ENCODE data around the gene CDCA4.
"Not testable (repeated sequence)": the region's sequence is repeated elsewhere in the genome, so short reads cannot be mapped to it uniquely, and the experiment has no call there.

The CDCA4 gene

DNA sequence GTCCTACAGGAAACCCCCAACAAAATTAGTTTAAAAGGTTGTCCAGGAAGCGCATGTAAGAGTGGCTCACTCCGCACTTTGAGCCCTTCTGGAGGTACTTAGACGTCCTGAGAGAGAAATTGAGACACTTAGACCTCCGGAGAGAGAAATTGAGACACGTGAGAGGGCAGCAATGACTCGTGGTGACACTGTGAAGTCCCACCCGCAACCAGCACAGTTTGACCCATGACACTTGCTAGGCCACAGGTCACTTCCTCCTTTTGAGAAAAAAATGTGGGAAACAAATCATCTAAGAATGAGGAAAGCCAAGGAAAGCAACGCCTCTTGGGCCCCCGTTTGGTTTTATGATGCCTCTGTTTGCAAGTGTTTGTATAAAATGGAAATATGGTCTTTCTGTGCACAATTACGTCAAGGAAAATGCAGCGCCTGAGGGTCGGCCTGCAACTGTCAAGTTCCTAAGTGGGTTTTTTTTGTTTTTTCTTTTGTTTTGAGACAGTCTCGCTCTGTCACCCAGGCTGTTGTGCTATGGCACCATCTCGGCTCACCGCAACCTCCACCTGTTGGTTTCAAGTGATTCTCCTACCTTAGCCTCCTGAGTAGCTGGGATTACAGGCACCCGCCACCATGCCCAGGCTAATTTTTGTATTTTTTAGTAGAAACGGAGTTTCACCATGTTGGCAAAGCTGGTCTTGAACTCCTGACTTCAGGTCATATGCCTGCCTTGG lies 13.6 kb upstream of the CDCA4 start:
- DNase-seq, result no peak

DNA sequence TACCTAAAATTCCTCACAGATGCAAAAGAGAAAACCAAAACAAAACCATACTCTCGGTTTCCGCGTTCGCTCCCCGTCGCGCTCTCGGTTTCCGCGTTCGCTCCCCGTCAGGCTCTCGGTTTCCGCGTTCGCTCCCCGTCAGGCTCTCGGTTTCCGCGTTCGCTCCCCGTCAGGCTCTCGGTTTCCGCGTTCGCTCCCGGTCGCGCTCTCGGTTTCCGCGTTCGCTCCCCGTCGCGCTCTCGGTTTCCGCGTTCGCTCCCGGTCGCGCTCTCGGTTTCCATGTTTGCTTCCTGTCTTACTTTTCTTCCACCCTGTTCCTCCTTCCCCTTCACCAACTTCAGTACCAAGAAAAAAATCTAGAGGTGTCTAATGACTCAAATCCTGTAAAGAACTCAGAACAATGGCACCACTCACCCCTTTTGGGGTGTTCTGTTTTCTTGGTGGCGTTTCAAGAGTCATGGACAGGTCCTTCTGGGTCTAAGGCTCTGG lies 12.6 kb upstream of the CDCA4 start:
- not testable (repeated sequence) for DNase-seq

DNA sequence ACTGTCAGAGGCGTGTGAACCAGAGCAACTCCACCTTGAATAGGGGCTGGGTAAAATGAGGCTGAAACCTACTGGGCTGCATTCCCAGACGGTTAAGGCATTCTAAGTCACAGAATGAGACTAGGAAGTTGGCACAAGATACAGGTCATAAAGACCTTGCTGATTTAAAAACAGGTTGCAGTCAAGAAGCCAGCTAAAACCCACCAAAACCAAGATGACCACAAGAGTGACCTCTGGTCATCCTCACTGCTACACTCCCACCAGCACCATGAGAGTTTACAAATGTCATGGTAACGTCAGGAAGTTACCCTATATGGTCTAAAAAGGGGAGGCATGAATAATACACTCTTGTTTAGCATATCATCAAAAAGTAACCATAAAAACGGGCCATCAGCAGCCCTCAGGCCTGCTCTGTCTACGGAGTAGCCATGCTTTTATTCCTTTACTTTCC lies 11.6 kb upstream of the CDCA4 start:
- not testable (repeated sequence) for DNase-seq

DNA sequence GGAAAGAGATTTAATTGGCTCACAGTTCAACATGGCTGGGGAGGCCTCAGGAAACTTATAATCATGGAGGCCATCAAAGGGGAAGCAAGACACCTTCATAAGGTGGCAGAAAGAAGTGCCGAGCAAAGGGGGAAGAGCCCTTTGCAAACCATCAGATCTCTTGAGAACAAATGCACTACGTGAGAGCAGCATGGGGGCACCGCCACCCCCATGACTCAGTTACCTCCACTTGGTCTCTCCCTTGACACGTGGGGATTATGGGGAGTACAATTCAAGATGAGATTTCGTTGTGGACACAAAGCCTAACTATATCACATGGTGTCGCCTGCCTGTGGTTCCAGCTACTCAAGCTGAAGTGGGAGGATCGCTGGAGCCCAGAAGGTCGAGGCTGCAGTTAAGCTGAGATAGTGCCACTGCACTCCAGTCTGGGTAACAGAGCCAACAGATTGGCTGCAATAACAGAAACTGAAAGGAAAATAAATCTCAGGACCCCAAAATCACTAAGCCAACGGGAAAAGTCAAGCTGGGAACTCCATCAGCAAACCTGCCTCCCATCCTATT lies 10.0 kb upstream of the CDCA4 start:
- no peak for DNase-seq

DNA sequence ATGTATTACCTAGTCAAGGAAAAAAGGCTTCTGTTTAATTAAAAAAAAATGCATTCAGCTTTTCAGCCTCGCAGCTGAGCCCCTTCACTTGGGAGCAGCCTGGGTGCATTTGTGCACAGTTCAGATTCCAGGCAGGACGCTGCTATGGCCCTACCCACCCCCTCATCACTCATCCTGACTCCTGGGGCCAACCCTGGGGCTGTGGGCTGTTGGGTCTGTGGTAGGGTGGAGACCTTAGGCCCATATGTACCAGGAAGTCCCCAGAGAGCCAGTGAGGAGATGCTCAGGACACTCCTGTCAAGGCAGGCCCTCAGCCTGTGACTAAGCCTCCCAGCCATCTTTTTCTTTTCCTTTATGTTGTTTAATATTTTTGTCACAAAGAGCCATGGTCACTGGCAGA lies 9.3 kb upstream of the CDCA4 start:
- no peak for DNase-seq

DNA sequence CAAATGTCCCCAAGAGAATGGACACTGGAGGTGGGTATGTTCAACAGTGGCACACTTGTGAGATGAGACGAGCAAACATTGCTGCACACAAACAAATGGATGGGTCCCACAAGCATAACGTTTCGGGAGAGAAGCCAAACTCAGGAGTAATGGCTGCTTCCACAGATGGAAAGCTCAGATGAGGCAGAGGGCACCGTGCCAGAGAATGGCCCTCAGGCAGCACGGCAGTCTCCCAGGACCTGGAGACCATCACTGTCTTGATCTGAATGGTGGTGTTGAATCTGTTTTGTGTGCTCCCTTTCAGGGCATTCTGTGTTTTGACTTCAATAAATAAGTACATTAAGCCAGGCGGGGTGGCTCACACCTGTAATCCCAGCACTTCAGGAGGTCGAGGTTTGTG lies 8.5 kb upstream of the CDCA4 start:
- no peak for DNase-seq

DNA sequence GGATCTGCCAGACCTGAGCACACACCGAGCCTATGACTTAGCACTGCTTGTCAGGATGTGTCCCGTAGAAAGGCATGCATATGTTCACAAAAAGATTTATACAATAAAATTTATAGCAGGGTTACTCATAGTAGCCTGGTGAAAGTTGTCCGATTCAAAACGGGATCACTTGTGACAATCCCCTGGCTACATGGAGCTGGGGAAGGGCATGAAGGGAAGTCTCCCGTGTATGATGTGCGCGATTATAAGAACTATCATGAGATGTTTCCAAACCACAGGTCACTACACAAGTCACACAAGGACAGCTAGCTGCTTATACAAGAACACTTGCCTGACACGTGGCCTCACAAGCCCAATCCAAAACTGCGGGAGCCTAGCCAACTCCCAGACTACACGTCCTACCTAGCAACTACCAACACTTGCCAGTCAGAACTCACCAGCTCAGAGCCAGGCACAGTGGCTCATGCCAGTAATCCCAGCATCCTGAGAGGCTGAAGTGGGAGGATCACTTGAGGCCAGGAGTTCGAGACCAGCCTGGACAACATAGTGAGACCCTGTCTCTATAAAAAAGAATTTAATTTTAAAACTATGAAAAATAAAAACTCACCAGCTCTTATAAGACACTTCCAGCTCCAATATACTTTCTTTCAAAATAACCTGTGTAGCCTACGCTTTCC lies 7.5 kb upstream of the CDCA4 start:
- no peak for DNase-seq

DNA sequence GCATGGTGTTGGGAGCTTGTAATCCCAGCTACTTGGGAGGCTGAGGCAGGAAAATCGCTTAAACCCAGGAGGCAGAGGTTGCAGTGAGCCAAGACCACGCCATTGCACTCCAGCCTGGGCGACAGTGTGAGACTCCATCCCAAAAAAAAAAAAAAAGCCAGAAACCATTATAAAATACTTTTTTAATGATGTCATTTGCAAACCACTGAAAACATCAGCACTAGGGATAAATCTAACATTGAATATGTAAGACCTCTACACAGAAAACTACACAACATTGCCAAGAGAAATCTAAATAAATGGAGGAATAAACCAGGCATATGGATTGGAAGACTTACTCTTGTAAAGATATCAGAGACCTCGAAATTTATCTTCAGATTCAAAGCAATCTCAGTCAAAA lies 6.8 kb upstream of the CDCA4 start:
- DNase-seq, result not testable (repeated sequence)

DNA sequence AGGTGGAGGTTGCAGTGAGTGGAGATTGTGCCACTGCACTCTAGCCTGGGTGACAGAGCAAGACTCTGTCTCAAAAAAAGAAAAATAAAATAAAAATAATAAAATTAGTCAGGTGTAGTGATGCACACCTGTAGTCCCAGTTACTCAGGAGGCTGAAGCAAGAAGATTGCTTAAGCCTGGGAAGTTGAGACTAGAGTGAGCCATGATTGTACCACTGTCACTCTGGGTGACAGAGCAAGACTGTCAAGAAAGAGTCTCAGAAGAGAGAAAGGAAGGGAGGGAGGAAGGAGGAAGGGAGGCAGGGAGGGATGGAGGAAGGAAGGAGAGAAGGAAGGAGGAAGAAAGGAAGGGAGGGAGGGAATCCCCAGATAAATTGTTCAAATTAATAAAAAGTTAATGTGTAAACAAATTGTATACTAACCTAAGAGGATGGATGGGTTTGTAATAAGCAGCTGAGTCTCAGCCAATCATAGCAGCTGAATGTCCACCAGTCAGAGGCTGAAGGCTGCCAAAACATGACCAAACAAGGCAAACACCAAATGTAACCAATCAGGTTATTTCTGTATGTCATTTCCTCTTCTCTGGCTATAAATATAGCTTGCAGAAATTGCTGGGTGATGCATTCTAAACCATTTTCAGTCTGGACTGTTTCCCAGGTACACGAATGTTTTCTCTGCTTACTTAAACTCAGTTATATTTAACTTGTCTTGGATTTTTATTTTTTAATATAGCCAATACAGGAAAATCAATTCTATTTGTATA lies 6.1 kb upstream of the CDCA4 start:
- DNase-seq, result no peak

DNA sequence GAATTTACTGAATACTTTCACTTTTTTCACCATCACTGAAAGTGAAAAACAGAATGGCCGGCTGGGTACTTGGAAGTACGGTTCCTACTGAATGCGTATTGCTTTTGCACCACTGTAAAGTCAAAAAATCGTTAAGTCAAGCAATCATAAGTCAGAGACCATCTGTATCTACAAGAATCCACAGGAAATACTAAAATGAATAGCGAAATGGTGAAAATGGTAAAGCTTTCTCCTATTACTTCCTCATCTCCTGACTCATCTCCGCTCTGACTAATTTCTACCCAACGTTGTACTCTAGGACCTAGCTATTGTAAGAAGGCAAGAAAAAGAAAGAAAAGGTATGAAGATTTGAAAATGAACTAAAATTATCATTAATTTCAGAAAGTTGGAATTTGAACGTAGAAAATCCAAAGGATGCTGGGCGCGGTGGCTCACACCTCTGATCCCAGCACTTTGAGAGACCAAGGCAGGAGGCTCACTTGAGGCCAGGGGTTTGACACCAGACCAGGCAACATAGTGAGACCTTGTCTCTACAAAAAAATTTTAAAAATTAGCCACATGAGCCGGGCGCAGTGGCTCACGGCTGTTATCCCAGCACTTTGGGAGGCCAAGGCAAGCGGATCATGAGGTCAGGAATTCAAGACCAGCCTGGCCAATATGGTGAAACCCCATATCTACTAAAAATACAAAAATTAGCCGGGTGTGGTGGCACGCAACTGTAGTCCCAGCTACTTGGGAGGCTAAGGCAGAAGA lies 5.3 kb upstream of the CDCA4 start:
- no peak for DNase-seq

DNA sequence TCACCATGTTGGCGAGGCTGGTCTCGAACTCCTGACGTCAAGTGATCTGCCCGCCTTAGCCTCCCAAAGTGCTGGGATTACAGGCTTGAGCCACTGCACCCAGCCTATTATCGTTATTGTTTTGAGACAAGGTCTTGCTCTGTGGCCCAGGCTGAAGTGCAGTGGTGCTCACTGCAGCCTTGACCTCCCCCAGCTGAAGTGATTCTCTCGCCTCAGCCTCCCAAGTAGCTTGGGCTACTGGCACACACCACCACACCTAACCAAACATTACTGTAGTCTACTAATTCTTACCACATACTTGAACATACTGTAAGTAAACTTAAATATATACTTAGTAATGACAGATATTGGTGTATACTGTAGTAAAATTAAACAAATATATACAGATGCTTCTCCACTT lies 4.5 kb upstream of the CDCA4 start:
- DNase-seq, result no peak

DNA sequence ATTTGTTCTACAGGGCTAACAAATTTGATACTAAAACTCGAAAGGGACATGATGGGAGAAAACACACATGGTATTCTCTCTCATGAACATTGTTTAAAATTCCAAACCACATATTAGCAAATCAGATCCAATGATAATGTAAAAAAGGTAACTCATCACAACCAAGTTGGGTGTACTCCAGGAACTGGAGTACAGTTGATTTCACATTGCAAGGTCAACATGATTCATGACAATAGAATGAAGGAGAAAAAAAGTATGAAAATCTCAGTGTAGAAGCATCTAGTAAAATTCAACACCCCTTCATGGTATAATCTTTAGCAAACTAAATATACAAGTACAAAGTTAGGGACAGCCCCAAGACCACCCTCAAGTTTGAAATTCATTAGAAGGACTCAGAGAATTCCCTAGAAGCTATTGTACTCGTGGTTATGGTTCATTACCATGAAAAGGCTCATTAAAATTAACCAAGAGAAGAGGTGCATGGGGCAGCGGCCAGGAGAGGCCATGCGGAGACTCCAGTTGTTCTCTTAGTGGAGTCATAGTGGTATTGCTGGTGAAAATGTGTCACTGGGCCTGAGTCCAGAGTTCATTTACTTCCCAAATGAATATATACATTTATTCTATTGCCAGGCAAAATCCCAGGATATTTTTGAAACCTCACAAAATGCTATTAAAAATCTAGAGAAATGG lies 3.1 kb upstream of the CDCA4 start:
- no peak for DNase-seq

DNA sequence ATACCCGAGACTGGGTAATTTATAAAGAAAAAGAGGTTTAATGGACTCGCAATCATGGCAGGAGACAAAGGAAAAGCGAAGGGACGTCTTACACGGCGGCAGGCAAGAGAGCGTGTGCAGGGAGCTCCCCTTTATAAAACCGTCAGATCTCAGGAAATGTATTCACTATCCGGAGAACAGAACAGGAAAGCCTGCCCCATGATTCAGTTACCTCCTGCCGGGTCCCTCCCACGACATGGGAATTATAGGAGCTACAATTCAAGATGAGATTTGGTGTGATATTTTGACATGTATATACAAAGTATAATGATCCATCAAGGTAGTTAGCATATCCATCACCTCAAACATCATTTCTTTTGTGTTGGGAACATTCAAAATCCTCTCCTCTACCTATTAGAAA lies 2.3 kb upstream of the CDCA4 start:
- no peak for DNase-seq

DNA sequence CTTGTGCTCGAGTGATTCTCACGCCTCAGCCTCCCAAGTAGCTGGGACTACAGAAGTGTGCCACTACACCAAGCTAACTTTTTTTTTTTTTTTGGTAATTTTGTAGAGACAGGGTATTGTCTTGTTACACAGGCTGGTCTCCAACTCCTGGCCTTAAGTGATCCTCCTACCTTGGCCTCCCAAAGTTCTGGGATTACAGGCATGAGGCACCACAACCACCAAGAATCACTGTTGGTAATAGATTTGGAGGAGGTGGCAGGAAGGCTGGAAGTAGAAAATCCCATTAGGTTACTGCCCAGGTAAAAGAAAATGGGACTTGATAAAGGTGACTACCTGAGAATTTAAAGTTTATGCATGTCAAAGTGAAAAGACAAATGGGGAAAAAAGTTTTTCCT lies 1.4 kb upstream of the CDCA4 start:
- DNase-seq, result no peak

DNA sequence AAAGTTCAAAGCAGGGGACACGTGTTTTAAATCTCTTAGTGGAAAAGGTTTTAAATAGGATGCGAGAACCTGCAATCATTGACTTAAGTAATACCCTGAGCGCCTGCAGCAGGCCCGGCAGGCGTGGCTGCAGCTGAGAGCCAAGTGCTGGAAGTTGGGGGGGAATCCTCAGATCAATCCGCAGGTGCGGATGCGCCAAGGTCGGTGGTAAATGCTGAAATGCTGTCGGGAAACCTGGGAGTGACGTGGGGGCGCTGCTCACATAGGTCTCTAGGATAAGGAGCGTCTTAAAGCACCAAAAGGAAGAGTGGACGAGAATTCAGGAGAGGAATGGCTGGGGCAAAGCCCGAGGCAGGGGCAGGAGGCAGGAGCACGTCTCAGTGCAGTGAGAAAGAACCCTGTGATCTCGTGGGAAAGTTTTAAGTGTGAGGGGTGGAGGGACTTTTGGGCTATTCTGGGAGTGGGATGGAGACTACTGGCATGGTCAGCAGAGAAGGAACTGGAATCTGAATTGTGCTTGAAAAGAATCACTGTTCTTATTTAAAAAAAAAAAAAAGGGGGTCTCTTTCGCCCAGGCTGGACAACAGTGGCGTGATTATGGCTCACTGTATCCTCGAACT lies 883 bp upstream of the CDCA4 start:
- DNase-seq, result peak in 10 of 56 donors; percentile 7 to 60 (median 48)

DNA sequence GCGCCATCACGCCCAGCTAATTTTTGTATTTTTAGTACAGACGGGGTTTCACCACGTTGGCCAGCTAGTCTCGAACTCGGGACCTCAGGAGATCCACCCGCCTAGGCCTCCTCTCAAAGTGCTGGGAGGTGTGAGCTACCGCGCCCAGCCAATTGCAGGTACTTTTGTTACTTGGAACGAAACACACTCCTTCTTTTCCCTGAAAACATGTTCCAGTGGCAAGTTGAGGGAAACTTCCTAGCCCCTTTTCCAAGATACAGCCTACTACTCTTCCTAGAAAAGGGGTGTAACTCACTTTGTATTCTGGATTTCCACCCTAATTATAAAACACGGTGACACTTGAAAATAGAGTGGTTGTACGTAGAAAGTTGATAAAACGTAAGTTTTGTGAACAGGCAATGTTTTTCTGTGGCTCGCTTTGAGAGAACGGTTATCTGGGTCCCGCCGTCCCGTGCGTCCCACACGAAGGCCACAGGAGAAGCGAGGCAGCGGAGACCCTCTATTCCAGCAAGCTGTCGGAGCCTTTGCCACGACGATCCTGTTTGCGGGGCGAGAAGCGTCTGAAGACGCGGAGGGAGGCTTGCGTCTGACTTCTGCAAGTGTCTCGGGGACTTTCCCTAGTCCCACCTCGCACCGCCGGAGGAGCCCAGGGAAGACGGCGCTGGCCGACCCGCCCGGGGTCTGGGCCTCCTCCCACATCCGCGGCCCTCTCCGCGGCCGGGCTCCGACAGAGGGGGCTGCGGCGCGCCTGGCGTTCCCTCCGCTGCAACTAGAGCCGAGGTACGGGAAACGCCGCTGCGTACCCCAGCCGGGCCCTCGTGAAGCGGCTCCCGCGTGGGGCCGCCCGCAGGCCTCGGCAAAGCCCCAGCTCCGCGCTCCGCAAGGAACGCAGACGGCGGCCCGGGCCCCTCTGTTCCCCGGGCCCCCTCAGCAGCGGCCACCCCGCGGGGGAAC lies 745 bp downstream of the CDCA4 start:
- peak in 1 of 56 donors; percentile 18 for DNase-seq

DNA sequence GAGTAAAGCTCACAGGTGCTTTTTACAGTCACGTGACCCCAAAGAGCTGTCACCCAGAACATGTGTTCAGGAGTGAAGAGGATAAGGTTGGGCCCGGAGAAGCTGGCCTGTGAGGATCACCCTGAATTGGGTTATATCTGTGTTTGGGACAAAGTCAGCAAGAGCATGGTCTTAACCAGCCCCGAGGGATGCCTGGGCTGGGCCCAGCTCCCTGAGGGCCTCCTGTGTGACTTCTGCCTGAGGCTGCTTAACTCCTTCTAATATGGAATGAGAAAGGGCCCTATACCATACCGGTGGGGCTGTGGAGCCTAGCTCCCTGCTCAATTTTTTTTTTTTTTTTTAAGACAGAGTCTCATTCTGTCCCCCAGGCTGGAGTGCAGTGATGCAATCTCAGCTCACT lies 2.5 kb downstream of the CDCA4 start:
- DNase-seq, result no peak

DNA sequence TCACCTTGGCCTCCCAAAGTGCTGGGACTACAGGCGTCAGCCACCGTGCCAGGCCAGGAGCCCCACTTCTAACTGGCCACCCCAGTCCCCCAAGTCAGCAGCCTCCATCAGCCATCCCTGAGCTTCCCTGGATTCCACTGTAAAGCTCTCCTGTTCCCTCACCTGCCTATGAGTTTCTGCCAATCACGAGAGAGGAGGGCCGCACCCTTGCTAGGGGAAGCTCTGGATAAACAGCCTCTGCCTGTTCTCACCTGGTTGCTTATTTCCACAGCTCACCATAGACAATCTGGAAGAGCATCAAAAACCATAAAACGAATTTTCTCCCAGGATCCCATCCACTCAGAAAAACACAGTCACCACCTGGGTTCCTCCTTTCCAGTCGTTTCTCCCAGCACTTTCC lies 5.0 kb downstream of the CDCA4 start:
- DNase-seq, result no peak

DNA sequence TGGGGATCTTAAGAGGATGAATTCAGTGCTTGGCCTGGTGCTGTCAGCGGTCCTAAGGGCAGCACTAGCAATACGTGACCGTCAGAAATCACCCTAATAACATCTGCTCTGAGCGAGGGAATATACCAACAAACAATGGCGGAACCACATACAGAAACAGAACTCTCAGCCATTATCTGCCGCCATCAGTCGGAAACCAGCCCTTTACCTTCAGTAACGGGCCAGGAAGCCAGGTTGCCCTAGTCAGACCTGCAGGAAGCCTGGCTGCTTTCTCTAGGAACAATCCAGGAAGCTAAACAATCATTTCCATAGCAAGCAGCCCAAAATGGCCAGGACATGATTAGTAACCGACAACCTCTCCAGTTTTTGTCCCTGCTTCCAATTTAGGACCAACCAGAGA lies 5.6 kb downstream of the CDCA4 start:
- no peak for DNase-seq
